SK-MEL-5 (cell line): Measurements from ENCODE around the gene EEF2K. TPM values are rescaled to one million over a fixed set of nuclear protein-coding genes. Genes with fewer than 3 reads are reported as not detected.
"Not testable (repeated sequence)": the region's sequence is repeated elsewhere in the genome, so short reads cannot be mapped to it uniquely, and the experiment has no call there.

Experiments used
- DNase-seq: peaks from one replicate; pipeline ENCODE4 v3.0.0-alpha.2; 2016; ENCODE audit warnings: low read depth, low spot score
- in situ Hi-C: cut with HindIII; loops from 2 replicates; pipeline ENCODE4 v1.10.0; 2016; ENCODE audit warnings: low sequenced_read_pairs, high pct_unique_total_duplicates, low pct_unique_long_range_greater_than_20kb
- total RNA-seq: library from RNA; depleted of rRNA; stranded (reverse); fragments of >200 nt; shearing (Covaris generic); gene quantifications from 2 replicates; pipeline ENCODE4 v1.2.3, GENCODE V29; 2014

Gene EEF2K
- total RNA-seq, 1 experiment from 2014 or later, result 18.5 TPM

DNA sequence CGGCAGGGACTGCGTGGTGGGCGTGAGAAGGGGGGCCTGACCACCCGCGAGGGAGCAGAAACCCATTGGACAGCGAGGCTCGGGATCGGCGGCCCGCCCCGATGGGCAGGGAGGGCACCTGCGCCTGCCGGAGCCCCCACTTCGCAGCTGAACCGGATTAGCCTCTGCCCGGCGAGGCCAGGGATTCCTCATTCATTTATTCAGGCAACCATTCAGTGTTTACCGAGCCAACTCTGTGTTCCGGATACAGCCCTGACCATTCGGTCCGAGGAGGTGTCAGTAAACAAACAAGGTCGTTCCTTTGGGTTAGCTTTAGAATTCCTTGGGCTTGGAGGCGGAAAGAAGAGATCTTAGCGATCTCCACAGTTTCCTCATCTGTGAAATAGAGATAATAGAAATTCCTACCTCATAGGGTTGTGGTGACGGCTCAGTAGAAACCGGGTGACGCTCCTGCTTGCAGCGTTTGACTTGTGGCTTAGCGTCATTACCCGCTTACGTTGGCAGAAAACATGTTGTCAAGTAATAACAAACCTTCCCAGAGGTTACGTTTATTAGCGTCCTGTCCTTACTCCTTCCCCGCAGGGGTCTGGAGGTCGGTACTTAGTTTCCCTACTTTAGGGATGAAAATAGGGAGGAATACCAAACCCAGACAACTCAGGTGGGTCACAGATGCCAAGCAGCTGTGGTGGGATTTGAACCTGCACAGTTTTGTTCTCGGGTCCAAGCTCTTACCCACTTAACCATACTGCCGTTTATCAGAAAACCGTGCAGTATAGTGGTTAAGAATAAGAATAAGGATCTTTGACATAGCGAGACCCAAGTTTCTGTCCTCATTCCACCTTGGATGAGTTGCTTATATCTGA is 92.0 kb downstream of the EEF2K start:
- in situ Hi-C loops, result no loop called here
- DNase-seq, result peak; percentile 93

DNA sequence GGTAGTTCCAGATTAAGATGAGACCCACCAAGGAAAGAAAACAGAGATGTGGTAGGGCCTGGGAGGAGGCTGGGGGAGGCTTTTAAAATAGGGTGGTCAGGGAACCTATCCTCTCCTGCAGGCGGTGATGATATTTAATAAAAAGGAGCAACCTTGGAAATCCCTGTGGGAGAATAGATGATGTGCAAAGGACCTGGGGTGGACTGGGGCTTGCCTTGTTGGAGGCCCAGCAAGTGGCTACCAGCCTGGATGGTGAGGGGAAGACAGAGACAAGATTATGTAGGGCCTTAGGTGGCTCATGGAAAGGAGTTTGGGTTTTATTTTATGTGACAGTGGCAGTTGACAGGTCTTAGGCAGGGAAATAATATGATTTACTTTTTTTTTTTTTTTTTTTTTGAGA is 93.0 kb downstream of the EEF2K start:
- in situ Hi-C loops, result no loop called here
- DNase-seq, result no peak

DNA sequence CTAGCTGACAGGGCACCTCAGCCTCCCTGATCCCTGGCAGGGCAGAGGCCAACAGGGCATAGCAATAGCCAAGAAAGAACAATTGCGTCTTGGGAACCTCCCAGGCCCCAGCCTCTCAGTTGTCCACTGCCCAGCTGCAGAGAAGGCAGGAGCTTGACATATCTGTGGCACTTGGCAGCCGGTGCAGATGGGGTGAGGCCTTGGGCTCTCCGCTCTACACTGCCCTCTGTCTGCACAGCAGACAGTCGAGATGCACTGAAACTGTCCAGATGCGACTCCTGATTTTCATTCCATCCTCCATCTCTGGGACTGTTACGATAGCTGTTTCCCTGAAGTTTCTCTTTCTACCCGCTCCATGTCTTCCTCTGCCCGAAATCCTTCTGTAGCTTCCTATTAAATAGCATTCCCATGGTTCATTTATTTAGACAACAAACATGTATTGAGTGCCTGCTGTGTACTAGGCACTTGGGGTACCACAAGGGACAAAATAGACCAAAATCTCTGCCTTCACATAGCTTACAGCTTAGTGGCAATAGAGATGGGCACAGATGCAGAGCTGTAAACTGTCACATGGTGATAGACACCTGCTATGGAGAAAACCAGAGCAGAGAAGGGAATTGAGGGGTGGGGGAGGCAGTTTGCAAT is 94.5 kb downstream of the EEF2K start:
- peak; percentile 64 for DNase-seq
- in situ Hi-C loops, result no loop called here

DNA sequence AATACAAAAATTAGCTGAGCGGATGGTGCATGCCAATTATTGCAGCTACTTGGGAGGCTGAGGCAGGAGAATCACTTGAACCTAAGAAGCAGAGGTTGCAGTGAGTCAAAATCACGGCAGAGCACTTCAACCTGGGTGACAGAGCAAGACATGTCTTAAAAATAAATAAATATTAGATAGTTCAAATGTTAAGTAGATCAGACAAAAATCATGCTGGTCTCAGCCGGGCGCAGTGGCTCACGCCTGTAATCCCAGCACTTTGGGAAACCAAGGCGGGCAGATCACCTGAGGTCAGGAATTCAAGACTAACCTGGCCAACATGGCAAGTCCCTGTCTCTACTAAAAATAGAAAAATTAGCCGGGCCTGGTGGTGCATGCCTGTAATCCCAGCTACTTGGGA is 95.3 kb downstream of the EEF2K start:
- in situ Hi-C loops, DNase-seq: not testable (repeated sequence)

DNA sequence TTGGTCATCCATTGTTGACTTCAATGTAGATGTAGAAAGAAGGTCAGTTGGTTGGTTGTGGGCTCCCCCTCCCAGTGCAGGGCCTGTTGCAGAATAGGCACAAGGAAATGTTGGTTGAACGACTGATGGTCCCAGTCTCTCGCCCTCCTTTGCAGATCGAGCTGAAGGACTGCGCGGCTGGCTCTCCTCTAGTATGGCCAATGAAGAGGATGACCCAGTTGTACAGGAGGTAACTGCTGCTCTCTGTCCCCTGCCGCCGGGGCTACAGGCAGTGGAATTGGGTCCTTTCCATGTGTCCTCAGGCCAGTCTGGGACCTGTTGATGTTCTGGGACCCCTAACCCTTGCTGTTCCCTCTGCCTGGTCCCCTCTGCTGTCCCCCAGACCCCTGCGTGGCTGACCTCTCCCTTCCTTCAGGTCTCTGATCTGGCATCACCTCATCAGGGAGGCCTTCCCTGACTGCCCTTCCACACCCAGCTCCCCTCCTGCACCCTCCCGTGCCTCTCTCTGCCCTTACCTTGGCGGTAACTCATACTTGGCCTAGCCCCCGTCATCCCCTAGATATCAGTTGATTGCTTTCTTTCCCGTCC is 96.8 kb downstream of the EEF2K start:
- in situ Hi-C loops, result no loop called here

DNA sequence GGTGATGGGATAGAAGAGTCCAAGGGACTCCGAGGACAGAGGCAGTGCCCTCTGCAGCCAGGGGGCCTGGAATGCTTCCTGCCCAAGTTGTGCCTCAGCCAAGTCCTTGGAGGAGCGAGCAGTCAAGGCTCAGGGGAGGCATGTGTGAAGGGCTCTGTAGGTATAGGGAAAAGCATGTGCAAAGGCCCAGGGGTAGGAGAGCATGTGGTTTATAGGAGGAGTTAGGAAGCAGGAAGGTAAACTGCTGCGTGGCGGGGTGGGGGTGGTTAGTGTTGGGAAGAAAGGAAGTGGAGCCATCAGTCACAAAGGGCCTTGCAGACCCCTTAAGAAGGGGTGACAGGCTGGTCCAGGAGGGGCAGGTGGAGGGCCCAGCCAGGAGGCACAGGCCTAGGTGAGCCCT is 98.3 kb downstream of the EEF2K start:
- no peak for DNase-seq
- in situ Hi-C loops, result no loop called here

More for the DNA sequence above, 96.8 kb downstream of the EEF2K start:
- no peak for DNase-seq

DNA sequence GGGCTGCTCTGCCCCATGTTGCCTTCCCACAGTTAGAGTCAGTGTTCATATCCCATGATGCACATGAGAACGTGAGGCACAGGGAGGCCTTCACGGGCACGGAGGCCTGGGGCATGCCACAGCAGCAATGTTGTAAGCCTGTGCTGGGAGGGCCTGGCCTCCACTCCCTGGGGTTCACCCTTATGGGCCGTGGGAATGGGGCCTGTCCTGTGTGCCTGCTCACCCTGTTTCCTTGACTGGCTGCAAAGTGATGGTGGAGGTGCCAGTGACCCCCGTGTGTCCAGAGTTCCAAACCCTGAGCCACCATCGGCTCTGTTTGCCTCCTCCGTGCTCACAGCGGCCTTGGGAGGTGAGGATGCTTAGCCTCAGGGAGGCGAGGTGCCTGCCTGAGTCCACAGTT is 100.7 kb downstream of the EEF2K start:
- DNase-seq, result no peak
- in situ Hi-C loops, result no loop called here

DNA sequence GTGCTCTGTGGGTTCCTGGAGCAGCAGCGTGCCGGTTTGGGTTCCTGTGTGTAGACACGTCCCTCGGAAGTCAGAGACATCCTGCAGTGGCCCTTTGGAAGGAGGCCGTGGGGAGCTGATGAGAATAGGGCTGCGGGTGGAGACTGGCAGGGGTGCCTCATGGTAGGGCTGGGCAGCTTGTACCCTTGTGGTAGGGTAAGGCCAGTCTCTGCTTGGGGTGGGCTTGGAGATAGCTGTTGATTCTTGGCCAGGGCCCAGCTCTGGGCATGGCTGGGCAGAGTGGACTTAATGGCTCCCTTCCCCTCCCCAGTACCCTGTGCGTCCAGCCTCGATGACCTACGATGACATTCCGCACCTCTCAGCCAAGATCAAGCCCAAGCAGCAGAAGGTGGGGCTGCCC is 101.8 kb downstream of the EEF2K start:
- DNase-seq, result no peak
- in situ Hi-C loops, result no loop called here

DNA sequence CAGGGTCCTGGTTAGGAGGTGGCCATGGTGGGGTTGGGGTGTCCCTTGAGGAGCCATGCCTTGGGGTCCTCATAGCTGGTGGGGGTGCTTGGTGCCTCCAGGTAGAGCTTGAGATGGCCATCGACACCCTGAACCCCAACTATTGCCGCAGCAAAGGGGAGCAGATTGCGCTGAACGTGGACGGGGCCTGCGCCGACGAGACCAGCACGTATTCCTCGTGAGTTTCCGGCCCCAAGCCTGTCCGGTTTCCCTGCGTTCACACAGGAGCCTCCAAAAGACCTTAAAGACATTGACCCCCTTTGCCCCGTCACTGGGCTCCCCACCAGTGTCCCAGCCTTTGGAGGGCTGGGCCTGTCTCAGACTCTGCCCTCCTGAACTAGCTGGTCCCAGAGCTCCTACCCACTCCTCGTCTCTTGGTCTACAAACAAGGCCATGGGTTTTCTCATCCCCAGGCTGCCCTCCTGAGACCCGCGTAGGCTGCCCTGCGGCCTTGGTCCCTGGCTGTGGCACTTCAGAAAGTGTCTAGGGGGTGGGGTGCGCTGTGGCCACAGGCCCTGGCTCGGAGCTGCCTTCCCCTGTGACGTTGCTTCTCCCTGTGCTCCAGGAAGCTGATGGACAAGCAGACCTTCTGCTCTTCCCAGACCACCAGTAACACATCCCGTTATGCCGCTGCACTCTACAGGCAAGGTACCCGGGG is 102.9 kb downstream of the EEF2K start:
- no peak for DNase-seq
- in situ Hi-C loops, result no loop called here

DNA sequence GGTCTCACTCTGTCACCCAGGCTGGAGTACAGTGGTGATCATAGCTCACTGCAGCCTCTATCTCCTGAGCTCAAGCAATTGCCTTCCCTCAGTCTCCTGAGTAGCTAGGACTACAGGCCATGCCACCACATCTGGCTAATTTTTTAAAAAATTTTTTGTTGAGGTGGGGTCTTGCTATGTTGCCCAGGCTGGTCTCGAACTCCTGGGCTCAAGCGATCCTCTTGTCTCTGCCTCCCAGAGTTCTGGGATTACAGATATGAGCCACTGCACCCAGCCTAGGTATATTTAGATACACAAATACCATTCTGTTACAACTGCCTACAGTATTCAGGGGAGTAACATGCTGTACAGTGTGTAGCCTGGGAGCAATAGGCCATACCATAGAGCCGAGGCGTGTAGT is 105.4 kb downstream of the EEF2K start:
- in situ Hi-C loops, result no loop called here

DNA sequence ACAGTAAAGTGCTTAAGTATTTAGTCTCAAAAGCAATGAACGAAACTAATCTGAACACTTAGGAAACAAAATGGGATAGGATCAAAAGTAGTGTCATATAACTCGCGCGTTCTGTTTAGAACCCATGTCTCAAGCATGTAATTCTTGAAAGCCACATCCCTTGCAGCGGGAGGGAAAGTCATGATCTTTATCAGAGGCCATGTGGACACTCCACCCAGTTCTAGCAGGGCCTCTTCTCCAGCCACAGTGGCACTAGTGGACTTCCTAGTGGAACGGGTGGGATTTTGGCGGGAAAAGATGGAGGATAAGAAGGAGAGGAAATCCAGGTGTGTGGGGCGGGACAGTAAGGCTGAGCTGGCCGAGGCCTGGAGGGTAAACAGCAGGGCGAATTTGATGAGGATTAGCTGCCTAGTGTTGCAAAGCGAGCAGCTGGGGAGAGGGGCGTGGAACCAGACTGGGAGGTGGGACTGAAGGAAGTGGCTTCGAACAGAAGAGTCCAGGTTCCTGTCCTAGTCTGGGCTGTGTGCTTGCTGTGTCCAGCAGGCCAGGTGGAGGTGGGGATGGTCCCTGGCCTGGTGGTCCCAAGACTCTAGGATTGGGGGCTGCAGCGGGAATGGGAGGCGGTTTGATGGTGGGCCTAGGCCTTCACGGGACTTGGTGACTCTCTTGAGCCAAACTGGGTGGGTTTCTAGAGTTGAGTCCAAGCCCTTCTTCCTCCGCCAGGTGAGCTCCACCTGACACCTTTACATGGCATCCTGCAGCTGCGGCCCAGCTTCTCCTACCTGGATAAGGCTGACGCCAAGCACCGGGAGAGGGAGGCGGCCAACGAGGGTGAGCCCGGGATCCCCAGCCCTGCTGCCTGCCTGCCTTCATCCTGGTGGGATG is 107.1 kb downstream of the EEF2K start:
- DNase-seq, result no peak
- in situ Hi-C loops, result no loop called here

More for the DNA sequence above, 105.4 kb downstream of the EEF2K start:
- no peak for DNase-seq

DNA sequence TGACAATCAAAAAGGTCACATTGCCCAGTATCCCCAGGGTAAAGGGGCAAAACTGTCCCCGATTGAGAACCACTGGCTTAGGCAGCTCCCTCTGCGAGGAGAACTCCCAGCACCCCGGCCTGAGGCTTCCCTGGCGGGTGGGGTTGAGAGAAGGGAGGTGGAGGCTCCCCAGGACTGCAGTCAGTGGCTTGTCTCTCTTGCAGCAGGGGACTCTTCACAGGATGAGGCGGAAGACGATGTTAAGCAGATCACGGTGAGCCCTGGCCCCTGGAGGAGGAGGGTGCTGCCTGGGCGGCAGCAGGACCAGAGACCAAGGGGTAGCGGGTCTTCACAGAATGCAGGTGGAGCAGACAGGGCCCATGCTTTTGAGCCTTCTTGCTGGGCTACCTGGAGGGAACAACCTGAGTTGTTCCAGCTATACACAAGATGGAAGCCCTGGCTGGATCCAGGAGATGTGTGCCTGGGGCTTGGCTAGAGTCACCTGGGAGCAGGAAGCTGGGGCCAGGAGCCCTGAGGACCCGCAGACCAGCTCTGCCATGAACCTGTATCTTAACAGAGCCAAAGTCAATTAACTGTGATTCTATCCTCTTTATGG is 107.9 kb downstream of the EEF2K start:
- in situ Hi-C loops, result no loop called here
- DNase-seq, result no peak

DNA sequence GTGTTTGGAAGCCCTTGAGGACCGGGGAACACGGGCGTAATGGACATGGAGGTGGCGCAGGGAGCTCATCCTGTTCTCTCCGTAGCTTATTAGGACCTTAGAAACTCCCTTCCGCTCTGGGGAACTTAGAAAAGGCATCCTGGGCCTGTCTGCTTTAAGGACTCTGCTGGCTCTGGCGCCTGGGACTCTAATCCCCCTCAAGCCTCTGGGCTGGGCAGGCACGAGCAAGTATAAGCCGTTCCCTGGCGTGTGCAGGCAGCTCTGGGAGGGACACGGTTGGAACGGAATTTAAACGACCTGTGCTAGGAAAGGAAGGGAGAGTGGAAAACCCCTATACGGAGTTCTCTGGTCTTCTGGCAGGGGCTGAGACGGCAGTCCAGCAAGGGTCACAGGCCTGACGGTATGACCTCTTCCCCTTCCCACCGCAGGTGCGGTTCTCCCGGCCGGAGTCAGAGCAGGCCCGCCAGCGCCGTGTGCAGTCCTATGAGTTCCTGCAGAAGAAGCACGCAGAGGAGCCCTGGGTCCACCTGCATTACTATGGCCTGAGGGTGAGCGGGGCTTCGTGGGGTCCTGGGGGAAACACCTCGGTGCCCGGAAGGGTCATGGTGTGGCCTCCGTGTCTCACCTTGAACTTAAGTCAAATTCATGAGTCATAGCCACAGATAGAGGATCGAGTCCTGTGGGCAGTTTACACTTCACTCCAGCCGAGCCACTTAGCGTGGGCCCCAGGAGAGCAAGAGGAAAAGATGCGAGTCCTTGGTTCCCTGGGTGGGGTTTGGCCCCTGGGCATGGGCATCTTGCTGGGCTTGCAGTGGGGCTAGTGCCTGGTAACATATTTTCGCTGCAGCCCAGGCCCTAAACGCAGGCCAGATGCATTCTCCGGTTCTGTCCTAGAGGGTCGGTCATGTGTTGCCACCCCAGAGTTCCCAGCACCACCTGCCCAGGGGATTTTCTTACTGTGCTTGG is 108.9 kb downstream of the EEF2K start:
- in situ Hi-C loops, result no loop called here
- no peak for DNase-seq

DNA sequence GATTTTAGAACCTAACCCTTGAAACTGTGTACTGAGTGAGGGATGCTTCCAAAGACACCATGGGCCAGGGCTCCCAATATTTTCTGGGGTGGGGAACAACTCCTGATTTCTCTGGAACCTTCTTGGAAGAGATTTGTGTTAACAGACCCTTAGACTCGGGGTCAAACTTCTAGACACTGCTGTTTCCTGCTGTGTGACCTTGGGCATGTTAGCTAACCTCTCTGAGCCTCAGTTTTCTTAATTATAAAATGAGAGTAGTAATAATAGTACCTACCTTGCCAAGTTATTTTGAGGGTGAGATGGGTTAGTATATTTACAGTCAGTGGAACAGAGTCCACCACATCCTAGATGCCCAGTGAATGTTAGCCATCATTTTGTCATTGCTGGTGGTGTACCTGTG is 109.9 kb downstream of the EEF2K start:
- in situ Hi-C loops, result no loop called here
- DNase-seq, result no peak

DNA sequence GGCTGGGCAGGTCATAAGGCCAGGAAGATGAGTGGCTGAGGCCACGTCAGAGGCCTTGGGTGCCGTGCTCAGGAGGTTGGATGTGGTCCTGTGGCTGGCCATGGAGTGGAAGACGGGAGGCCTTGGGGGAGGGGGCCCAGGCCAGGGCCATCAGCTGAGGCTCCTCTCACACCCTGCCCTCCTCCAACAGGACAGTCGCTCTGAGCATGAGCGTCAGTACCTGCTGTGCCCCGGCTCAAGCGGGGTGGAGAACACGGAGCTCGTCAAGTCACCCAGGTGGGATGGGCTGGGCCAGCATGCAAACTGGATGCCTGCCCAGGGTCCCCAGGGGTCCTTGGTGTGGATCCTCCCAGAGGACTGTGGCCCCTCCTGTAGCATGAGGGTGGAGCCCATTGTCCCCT is 110.3 kb downstream of the EEF2K start:
- in situ Hi-C loops, result no loop called here
- DNase-seq, result no peak

DNA sequence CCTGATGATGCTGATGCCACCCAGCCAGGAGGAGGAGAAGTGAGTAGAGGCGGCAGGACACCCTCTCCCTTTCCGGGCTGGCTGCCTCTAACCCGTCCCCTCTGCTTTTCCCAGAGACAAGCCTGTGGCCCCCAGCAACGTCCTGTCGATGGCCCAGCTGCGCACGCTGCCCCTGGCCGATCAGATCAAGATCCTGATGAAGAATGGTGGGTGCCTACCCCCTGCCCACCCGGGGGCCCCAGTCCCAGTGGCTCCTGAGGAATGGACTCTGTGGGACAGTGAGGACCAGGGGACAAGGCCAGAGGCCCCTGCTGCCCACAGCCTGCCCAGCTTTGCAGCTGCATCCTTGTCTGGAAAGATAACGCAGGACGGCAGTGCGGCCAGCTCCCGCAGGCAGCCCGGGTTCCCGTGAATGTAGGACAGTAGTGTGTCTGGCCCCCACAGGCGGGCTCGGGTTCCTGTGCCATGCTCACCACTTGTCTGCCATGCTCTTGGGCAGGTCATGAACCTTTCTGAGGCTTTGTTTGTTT is 111.0 kb downstream of the EEF2K start:
- in situ Hi-C loops, result no loop called here
- DNase-seq, result no peak
